Measurements from ENCODE around the gene FOXP1.

DNA sequence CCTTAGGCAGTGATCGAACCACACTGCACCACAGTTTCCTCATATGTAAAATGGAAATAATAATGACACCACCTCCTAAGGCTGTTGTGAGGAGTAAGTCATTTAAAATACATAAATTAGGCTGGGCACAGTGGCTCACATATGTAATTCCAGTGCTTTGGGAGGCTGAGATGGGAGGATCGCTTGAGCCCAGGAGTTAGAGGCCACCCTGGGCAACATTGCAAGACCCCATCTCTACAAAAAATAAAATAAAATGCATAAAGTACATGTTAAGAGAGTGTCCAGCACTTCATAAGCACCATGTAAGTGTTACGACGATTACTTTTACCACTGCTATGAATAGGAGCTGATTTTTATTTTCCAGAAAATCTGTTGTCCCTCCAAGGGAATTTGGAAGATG lies 440.0 kb downstream of the FOXP1 start:
- no peak for TF ChIP-seq EZH2 (IDR thresholded peaks at IDR 0.05; ENCODE audit: borderline replicate concordance, low read length)
- no peak for TF ChIP-seq CTCF (conservative IDR thresholded peaks at IDR 0.05 in 1 of 2, IDR thresholded peaks at IDR 0.05 in 1 of 2; ENCODE audit: extremely low read depth in 1 of 2, insufficient read depth in 1 of 2, low read depth in 1 of 2, low read length in 2 of 2)

Data from mammary epithelial cell (primary cell).